ENCODE results near the gene NAALADL2.

The NAALADL2 gene

GRCh38 chr3:175094344-175094743, 235.2 kb downstream of the NAALADL2 start:
- TF ChIP-seq CTCF (IDR thresholded peaks at IDR 0.05; ENCODE audit: low read length, missing control alignments) = no peak

GRCh38 chr3:175098644-175099043, 239.5 kb downstream of the NAALADL2 start:
- no peak for DNase-seq (ENCODE audit: low read depth)
- no peak overlapping the region for H3K4me3 ChIP-seq (replicated peaks; ENCODE audit: low read depth, low read length)
- no peak for TF ChIP-seq CTCF (IDR thresholded peaks at IDR 0.05; ENCODE audit: low read length, missing control alignments)

More at GRCh38 chr3:175094344-175094743, 235.2 kb downstream of the NAALADL2 start:
- DNase-seq (ENCODE audit: low read depth) = no peak
- no peak overlapping the region for H3K4me3 ChIP-seq (replicated peaks; ENCODE audit: low read depth, low read length)

GRCh38 chr3:175102161-175102560, 243.0 kb downstream of the NAALADL2 start:
- DNase-seq (ENCODE audit: low read depth) = no peak
- H3K4me3 ChIP-seq (replicated peaks; ENCODE audit: low read depth, low read length) = no peak overlapping the region
- TF ChIP-seq CTCF (IDR thresholded peaks at IDR 0.05; ENCODE audit: low read length, missing control alignments) = no peak

GRCh38 chr3:175103298-175103697, 244.2 kb downstream of the NAALADL2 start:
- no peak overlapping the region for H3K4me3 ChIP-seq (replicated peaks; ENCODE audit: low read depth, low read length)
- TF ChIP-seq CTCF (IDR thresholded peaks at IDR 0.05; ENCODE audit: low read length, missing control alignments) = no peak
- DNase-seq (ENCODE audit: low read depth) = no peak

GRCh38 chr3:175105066-175105465, 245.9 kb downstream of the NAALADL2 start:
- no peak for TF ChIP-seq CTCF (IDR thresholded peaks at IDR 0.05; ENCODE audit: low read length, missing control alignments)
- H3K4me3 ChIP-seq (replicated peaks; ENCODE audit: low read depth, low read length) = no peak overlapping the region
- peak; percentile 28 for DNase-seq (ENCODE audit: low read depth)

GRCh38 chr3:175107231-175107630, 248.1 kb downstream of the NAALADL2 start:
- TF ChIP-seq CTCF (IDR thresholded peaks at IDR 0.05; ENCODE audit: low read length, missing control alignments) = no peak
- H3K4me3 ChIP-seq (replicated peaks; ENCODE audit: low read depth, low read length) = no peak overlapping the region
- no peak for DNase-seq (ENCODE audit: low read depth)

GRCh38 chr3:175107995-175108394, 248.9 kb downstream of the NAALADL2 start:
- no peak for DNase-seq (ENCODE audit: low read depth)
- H3K4me3 ChIP-seq (replicated peaks; ENCODE audit: low read depth, low read length) = no peak overlapping the region
- no peak for TF ChIP-seq CTCF (IDR thresholded peaks at IDR 0.05; ENCODE audit: low read length, missing control alignments)
